Stimulated activated CD8-positive, alpha-beta memory T cell treated with anti-CD3 and anti-CD28 coated beads, Interleukin-2, amount 100 ng/mL, for 1 hour (primary cell): Measurements from ENCODE around the gene SLC16A5.
"Not testable (repeated sequence)": the region's sequence is repeated elsewhere in the genome, so short reads cannot be mapped to it uniquely, and the experiment has no call there.

Experiments
- DNase-seq, 2 donors: peaks; one replicate each; pipeline ENCODE4 v3.0.0-alpha.2; 2020; ENCODE audit warnings: low read depth in 2 of 2

Gene SLC16A5, protein sequence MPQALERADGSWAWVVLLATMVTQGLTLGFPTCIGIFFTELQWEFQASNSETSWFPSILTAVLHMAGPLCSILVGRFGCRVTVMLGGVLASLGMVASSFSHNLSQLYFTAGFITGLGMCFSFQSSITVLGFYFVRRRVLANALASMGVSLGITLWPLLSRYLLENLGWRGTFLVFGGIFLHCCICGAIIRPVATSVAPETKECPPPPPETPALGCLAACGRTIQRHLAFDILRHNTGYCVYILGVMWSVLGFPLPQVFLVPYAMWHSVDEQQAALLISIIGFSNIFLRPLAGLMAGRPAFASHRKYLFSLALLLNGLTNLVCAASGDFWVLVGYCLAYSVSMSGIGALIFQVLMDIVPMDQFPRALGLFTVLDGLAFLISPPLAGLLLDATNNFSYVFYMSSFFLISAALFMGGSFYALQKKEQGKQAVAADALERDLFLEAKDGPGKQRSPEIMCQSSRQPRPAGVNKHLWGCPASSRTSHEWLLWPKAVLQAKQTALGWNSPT

DNA sequence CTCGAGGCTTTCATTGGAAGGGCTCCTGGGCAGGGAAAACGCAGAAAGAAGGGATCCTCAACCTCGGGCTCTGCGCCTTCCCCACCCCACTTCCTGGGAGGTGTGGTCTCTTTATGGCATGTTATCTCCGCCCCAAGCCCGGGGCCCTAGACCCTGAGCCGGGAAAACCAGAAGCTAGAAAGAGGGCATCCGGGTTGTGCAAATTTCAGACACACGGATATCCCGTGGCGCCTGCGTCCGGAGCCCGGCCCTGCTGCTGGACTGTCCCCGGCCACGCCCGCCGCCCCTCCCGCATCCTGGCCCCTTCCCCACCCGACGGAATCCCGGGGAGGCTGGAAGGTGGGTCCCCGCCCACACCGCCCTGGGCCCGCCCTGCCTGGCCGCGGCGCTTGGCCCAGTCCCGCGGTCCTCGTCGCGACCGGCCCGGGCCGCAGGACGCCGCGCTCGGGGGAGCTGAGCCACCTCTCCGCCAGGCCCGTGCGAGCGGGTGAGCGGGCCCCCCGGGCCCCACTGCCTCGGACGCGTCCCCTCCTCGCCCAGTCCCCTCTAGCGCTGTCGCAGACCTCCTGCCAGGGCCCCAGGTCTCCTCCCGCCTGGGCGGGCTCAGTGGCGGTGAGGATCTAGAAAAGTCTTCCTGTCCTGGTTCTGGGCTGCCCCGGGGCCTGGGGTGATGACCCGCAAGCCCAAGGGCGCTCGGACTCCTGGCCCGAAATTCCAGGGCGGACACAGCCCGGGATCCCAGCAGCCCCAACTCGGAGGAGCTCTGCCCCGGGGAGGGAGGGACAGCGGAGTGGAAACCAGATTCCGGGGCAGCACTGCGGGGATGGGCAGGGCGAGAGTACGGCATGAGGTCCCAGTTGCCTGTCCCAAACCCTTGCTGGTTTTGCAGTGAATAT is at the start of gene SLC16A5:
Gene SLC16A5 (plus strand): TSS at position 397 of the 896 bp plus-strand sequence. CDS start 5,683 bp downstream, outside the sequence.
- no peak for DNase-seq

DNA sequence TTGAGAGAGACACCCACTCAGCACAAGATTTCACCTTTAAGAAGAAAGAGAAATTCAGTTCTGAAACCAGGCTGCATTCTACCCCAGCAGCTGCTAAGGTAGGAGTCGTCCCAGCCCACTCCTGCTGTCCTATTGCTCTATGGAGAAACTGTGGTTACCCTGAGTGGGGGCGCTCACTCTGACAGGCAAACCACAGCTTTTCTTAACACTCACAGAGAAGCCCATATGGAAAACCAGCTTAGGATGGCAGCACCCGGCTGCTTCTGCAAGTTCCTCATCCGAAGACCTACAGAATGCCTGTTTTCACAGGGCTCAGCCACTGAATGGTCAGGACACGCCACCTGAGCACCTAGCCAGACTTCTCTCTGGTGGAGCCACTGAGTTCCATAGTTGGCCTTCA is 48.5 kb upstream of the SLC16A5 start:
- no peak for DNase-seq

DNA sequence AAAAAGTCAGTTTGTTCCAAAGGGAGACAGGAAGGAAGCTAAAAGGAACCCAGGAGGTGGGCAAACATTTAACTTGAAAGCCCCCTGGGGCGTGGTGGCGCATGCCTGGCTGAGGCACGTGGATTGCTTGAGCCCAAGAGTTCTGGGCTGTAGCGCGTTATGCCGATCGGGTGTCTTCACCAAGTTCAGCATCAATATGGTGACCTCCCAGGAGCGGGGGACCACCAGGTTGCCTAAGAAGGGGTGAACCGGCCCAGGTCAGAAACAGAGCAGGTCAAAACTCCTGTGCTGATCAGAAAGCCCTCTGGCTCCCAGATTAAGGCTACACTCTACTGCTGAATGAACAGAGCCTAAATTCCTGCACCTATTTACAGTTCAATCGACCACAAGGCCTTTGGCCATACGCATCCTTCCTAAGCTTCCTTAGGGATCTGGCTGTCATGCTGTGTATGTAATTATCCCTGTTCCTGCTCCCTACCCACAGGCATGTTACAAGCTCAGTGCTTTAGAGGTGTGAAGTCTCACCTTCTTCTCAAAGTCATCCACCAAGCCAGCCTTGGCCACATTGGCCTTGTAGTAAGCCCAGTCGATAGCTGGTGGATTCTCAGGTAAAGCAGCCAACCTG is 46.0 kb upstream of the SLC16A5 start:
- no peak for DNase-seq

DNA sequence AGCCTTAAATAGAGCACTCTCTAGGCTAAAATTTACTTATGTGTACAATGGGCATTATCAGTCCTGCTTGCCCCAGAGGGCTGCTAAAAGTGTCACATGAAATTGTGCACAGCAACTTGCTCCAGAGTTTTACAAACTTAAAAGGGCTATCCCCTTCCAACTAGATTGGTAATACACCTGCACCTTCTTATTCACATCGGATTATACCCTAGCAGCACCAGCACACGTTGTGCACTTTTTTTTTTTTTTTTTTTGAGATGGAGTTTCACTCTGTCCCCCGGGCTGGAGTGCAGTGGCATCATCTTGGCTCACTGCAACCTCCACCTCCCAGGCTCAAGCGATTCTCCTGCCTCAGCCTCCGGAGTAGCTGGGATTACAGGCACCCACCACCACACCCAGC is 44.0 kb upstream of the SLC16A5 start:
- not testable (repeated sequence) for DNase-seq

DNA sequence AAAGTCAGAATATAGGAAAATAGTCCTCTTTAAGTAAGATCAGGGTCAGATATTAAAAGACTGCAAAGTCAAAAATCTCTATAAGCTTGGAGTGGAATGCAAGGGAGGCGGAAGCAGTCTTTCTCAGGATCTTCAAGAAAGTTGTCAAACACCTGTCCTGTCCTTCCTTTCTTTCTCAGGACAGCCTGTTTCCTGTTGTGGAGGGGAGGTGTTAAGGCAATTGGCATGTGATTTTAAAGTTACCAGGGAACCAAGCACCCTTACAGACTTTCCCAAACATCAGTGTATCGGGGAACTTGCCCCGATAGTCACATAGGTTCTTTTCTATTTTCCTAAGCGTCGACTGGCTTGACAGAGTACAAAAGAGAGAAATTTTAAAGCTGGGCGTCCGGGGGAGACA is 43.0 kb upstream of the SLC16A5 start:
- DNase-seq, result no peak

DNA sequence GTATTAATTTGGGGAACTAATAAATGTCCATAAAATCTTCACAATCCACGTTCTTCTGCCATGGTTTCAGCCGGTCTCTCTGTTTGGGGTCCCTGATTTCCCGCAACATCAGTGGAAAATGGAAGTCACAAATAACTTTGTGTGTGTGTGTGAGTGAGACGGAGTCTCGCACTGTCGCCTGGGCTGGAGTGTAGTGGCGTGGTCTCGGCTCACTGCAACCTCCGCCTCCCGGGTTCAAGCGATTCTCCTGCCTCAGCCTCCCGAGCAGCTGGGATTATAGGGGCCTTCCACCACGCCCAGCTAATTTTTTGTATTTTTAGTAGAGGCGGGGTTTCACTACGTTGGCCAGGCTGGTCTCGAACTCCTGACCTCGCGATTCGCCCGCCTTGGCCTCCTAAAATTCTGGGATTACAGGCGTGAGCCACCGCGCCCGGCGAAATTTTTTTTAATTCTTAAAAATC is 41.8 kb upstream of the SLC16A5 start:
- not testable (repeated sequence) for DNase-seq

DNA sequence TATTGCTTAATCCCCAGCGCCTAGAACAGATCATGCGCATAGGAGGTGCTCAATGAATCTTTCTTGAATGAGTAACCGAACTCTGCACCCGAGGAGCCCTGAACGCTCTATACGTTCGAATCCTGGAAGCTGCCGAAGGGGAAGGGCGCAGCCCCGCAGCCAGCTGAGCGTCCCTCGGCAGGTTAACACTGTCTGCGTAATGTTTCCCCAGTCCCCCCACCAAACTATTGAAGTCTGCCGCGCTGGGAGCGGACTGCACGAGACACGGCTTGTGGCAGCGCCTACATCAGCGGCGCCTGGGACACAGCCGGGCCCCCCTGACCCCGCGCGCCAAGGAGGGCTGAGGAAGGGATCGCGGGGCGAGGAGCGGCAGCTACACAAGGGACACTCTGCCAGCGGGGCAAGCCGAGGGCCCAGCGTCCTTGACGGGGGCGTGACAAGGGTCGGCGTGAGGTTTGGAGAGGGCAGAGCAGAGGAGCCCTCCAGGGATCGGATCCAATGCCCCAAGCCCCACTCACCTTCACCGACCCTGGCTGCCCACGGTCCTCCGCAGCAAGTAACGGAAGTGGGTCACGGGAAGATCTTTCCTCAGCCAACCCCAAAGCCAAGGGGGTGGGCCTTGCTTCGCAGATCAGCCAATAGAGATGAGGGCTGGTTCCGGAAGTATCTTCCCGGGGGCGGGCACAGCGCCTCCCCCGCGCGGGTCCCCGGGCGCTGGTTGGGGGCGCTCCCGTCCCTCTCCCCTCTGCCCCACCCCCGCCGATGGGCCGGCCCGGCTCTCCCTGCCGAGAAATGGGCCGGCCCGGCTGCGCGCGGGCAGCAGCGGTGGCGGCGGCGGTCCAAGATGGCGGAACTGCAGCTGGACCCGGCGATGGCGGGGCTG is 41.1 kb upstream of the SLC16A5 start, which contains the start of the genes ATP5PD and KCTD2:
Gene ATP5PD (minus strand): TSS at position 563 of the 883 bp plus-strand sequence. CDS start 4,319 bp downstream, outside the sequence.
Gene KCTD2 (plus strand): TSS at position 819 of the 883 bp plus-strand sequence. CDS start 26 bp downstream, at position 845.
- DNase-seq, result peak; percentile 87 to 89

DNA sequence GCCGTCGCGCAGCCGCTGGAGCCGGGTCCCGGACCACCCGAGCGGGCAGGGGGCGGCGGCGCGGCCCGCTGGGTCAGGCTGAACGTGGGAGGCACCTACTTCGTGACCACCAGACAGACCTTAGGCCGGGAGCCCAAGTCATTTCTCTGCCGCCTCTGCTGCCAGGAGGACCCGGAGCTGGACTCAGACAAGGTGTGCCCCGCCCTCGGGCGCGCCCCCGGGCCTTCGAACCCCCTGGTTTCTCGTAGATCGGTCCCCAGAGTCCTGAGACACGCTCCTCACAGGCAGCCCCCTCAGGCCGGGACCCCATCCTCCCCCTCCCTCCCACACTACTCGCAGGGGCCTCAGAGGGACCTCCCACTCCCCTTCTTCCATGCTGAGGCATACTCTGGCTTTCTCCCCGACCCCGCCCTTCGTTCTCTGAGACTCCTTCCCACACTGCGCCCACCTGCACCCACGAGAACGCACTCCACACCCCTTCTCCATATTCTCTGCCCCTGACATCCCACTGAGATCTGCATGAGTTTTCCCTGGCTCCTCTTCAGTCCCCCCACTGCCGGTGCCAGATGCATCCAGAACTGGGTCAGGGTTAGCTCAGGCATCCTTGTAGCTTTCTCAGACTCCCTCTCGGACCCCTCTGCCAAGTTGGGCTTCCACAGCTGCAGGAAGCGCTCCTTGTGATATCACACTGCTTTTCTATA is 40.2 kb upstream of the SLC16A5 start:
- DNase-seq, result no peak

DNA sequence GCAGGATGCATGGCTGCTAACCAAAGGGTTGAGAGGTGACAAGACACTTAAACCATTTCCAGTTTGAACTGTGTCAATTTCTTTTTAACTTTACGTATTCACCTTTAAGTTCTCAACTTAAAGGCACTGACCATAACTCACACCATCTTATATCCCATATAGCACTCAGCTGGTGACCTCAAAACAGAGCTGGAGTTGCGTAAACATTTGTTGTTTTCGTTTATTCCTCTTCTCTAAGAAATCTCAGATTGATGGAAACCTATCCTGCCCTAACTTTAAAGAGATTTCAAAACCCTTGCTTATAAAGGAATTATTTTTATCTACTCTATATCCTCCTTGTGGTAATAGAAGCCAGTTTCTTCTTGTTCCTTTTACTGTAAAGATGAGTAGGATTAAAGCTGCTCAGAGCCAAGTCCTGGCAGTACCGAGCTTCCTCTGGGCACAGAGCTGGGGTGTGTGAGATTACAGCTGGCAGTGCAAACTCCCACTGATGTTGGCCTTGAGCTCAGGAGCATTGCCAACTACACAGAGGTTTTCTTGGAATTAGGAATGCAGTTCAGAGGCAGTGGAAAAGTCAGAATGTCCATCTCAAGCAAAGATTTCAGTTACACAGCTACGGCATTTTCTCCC is 39.4 kb upstream of the SLC16A5 start:
- DNase-seq, result no peak

DNA sequence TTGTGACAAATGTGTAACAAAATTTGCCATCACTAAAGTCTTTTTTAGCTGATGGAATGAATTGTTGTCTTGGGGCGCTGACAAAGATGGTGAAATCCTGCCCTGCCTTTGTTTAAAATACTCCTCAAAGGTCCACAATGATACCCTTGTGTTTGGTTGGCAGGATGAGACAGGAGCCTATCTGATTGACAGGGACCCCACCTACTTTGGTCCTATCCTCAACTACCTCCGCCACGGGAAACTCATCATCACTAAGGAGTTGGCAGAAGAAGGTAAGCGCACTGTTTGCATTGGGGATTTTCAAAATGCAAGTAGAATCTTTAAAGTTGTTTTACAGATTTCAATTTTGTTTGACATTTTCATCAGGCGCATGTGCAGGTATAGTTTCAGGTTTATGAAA is 38.7 kb upstream of the SLC16A5 start:
- DNase-seq, result no peak

DNA sequence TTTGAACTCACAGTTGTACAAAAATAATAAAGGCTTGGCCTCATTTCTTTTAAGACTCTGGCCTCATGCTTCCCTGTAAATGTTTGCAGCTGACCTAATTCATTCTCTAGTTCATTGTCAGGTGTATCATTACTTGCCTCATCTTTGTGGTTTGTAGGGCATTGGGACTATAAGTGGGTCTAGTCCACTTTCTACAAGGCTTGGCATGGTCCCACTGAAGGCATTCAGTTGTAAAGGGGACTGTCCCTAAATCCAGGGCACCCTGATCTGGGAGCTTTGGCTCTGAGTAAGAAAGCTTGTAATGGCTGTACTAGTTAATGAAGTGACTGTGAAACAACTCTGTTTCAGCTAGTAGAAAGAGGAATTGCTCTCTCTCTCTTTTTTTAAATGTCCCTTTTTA is 38.0 kb upstream of the SLC16A5 start:
- no peak for DNase-seq

DNA sequence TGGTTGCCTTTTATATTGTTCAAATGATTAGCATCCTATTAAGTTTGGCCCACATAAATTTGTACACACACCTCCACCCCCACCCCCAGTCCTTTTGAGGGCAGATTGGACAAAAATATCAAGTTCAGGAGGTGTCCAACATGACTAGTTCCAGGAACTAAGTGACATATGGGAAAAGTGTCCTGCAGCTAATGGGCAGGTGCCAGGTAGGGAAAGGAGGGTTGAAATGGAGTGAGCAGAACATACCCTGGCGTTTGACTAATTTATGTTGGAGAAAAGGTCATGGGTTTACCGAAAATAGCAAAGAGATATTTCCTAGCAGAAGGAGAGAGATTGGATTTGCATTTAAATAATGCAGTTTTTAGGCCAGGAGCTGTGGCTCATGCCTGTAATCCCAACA is 35.8 kb upstream of the SLC16A5 start:
- no peak for DNase-seq

DNA sequence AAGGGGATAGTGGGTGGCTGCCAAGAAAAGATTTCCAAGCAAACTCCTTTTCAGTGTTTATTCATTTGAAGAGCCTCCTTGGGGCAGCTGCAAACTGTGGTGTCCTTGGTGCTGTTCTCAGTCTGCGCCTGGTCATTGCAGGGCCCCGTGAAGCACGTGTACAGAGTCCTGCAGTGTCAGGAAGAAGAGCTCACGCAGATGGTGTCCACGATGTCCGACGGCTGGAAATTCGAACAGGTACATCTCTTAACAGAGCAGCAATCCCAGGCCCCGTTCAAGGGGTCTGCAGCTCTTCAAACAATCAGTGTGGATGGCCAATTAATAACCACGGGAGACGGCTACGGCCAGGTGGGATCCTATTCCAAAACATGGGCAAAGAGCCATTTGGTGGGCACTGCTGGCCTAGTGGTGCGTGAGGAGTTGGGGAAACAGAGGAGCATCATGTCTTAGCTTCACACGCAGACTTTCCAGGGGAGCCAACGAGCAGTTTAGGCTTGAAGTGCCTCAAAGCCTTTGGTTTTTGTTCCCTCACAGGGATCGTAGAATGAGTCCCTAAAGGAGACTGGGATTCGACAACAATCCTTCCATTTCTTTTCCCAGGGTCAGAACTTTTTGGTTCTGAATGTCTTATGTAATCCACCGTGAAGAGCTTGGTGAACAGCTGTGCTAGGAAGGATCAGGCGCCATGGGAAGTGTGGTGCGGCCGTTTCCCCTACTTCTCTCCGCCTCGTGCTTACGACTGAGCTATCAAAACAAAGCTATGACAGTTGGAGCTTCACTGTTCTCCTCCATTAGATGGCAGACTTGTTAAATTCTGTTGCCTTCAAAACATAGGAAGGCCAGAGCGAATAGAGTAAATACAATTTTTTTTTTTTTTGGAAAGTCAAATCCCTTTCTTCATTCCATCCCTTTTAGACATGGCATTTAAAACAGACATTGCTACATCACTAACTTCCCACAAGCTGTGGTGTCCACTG is 28.1 kb upstream of the SLC16A5 start:
- no peak for DNase-seq

DNA sequence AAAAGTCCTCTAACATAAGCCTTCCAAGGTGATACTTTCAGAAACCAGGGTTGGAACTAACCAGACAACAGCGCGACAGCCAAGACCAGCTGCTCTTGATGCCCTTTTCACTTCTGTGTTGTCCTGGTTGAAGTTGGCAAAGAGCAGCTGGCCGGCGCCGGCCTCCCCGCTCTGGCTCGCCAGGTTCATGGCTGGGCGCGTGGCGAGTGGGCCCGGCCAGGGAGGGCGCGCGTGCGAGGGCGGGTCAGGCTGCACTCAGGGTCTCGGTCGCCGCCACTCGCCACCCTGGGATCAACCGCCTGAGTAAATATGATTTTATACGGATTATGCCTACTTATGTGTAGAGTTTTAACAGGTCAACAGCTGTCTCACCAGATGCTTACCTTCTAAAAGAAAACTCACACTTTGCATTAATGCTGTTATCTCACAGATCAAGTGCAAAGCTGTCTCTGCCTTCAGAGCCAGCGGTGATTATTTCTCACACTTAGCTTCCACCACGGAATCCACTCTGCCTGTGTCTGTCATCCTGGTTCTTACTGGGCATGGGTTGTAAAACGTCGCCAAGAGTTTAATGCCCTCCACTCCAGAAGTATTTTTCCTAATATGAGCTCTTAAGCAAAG is 27.2 kb upstream of the SLC16A5 start:
- DNase-seq, result no peak

DNA sequence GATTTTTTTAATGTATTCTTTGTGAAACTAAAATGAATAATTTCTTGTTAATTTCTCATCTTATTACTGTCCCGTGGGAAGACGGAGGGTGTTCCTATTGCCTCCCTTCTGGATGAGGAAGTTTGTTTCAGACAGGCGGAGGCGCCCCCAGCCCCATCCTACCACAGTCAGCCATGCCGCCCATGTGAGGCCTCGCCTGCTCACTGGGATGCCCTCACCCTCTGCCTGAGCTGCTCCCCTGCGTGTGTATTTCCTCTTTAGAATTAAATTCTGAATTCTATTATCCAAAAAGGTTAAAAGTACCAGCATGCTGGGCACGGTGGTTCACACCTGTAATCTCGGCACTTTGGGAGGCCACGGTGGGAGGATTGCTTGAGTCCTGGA is 26.7 kb upstream of the SLC16A5 start:
- no peak for DNase-seq

DNA sequence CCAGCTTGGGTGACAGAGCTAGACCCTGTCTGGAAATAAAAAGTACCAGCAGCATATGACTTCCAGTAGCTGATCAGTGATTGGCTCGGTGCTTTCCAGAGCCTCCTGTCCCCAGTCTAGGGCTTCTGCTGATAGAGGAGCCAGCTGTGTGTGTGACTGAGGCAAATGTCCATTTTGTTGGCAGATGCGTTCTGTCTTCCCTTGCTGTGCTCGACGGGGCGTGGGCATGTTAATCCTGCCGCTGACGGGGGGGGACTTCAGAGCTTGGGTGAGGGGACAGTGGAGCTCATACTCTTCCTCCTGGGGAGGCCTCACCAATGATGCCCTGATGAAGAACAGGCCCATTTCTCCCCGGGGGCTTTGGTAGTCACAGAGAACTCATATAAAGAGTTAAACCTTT is 26.1 kb upstream of the SLC16A5 start:
- DNase-seq, result no peak

DNA sequence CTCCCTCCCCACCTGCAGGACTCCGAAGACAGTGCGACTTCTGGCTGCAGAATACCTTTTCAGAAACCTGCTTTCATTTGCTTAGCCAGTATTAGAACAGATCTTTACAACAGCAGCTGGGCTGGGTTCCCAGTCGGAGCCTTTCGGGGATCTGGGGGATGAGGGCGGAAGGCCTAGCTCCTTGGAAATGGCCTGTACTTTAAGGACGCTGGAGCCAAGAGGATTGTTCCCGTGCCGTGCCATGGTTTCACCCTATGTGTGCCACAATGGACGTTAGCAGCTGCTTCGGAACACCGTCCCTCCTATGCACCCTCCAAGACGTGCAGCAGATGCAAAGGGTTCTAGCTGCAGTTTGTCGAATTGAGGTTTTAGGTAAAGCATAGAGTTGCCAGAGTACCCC is 24.6 kb upstream of the SLC16A5 start:
- no peak for DNase-seq

DNA sequence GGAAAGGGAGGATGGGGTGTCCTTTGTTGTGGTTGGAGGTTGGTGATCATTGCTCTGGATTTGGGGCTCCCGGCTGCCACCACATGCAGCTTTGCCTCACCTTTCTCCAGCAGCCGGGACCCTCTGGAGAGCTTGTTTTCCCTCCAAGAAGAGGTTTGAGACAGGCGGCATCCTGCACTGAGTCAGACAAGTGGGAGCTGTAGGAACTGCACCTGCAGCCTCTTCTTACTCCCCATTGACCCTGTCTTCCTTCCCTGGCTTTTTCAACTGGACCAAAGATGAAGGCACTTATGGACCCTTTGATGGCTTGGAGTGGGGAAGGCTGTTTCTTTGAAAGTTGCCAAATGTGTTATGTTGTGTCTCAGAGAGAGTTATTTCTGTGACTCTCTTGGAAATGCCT is 24.1 kb upstream of the SLC16A5 start:
- no peak for DNase-seq
